Measurements from ENCODE around the gene ZNF230. TPM values are rescaled to one million over a fixed set of nuclear protein-coding genes. Genes with fewer than 3 reads are reported as not detected.
A peak's percentile ranks its signal among the peaks of the same experiment; 100 is the strongest.

The ZNF230 gene
- total RNA-seq, 1 donor from 2014 or later = 15.0 TPM

DNA sequence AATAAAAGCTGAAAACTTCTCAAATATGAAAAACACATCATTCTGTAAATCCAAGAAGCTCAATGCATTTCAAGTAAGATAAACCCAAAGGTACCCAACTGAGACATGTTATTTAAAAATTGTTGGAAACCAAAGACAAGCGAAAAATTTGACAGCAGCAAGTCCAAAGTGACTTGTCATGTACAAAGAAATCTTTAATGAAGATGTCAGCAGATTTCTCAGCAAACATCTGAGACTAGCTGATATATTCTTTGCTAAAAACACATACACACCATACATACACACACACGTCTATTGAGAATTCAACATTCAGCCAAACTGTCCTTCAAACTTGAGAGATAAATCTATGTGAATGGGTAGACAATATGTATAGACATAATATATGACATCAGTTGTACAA, 16.7 kb downstream of the ZNF230 start:
- no peak overlapping the region for H3K4me3 Mint-ChIP-seq
- POLR2A ChIA-PET = no interaction called here
- no peak for ATAC-seq (ENCODE audit: low read depth)

DNA sequence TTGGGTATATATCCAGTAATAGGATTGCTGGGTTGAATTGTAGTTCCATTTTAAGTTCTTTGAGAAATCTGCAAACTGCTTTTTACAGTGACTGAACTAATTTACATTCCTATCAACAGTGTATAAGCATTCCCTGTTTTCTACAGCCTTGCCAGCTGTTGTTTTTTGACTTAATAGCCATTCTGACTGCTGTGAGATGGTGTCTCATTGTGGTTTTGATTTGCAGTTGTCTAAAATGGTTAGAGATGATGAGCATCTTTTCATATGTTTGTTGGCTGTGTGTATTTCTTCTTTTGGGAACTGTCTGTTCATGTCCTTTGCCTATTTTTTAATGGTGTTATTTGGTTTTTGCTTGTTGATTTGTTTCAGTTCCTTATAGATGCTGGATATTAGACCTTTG, 18.5 kb downstream of the ZNF230 start:
- ATAC-seq (ENCODE audit: low read depth) = no peak
- CTCF ChIA-PET = no interaction called here
- TF ChIP-seq, protein P1, sequence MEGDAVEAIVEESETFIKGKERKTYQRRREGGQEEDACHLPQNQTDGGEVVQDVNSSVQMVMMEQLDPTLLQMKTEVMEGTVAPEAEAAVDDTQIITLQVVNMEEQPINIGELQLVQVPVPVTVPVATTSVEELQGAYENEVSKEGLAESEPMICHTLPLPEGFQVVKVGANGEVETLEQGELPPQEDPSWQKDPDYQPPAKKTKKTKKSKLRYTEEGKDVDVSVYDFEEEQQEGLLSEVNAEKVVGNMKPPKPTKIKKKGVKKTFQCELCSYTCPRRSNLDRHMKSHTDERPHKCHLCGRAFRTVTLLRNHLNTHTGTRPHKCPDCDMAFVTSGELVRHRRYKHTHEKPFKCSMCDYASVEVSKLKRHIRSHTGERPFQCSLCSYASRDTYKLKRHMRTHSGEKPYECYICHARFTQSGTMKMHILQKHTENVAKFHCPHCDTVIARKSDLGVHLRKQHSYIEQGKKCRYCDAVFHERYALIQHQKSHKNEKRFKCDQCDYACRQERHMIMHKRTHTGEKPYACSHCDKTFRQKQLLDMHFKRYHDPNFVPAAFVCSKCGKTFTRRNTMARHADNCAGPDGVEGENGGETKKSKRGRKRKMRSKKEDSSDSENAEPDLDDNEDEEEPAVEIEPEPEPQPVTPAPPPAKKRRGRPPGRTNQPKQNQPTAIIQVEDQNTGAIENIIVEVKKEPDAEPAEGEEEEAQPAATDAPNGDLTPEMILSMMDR (IDR thresholded peaks at IDR 0.05) = no peak
- POLR2A ChIA-PET = no interaction called here
- Mint-ChIP-seq H3K9me3 (peaks cover 41% of the 10 kb centered on the region), H3K27ac (no peak overlapping the region), H3K4me3 (no peak overlapping the region), H3K4me1 (peaks cover 17% of the 10 kb centered on the region), H3K27me3 (peaks cover 19% of the 10 kb centered on the region), H3K36me3 (ENCODE audit: low read depth) (peaks cover 11% of the 10 kb centered on the region)
- intact Hi-C loops (cut with micrococcal nuclease) = no loop called here
- no peak for DNase-seq

More for the DNA sequence above, 16.7 kb downstream of the ZNF230 start:
- TF ChIP-seq, protein P1 (IDR thresholded peaks at IDR 0.05) = no peak
- H3K27ac Mint-ChIP-seq = no peak overlapping the region
- DNase-seq = no peak
- peaks cover 2% of the 10 kb centered on the region for H3K36me3 Mint-ChIP-seq (ENCODE audit: low read depth)
- H3K9me3 Mint-ChIP-seq = peaks cover 46% of the 10 kb centered on the region
- no peaks in the 10 kb centered on the region for H3K4me1 Mint-ChIP-seq
- peaks cover 19% of the 10 kb centered on the region for H3K27me3 Mint-ChIP-seq
- intact Hi-C loops (cut with micrococcal nuclease) = no loop called here
- CTCF ChIA-PET = no interaction called here

DNA sequence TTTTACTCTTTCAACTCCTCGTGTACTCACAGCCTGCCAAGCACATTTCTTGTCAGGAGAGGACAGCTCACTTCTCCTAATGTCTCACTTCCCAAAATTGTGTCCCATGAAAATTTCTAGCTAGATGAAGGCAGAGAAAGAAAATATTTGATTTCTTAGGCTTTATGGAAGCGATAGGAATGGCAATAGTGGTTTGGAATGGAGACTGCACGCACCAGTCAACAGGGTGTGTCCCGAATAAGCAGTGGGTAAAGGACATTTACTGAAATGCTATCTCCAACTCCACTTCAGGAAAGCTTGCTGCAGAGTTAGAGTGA, 22.1 kb downstream of the ZNF230 start:
- Mint-ChIP-seq H3K4me1 (peaks cover 18% of the 10 kb centered on the region), H3K9me3 (peaks cover 41% of the 10 kb centered on the region), H3K4me3 (peak overlapping the region; percentile 98), H3K27ac (peak overlapping the region; percentile 85), H3K36me3 (ENCODE audit: low read depth) (peaks cover 44% of the 10 kb centered on the region), H3K27me3 (peaks cover 11% of the 10 kb centered on the region)
- TF ChIP-seq, protein P1 (IDR thresholded peaks at IDR 0.05) = no peak
- ATAC-seq (ENCODE audit: low read depth) (no peak), DNase-seq (no peak)
- intact Hi-C loops (cut with micrococcal nuclease) = loop anchor here (1.0 to 2.0 kb wide), 4 partner anchors 22 to 182 kb away; partner anchors contain the start of genes ZNF224, ZNF230 and ZNF284
- CTCF ChIA-PET = no interaction called here
- POLR2A ChIA-PET = interaction anchor here (0.8 kb wide), 1 partner anchor 90 kb away, joined by 4 read pairs; the partner anchor contains the start of gene ZNF45

DNA sequence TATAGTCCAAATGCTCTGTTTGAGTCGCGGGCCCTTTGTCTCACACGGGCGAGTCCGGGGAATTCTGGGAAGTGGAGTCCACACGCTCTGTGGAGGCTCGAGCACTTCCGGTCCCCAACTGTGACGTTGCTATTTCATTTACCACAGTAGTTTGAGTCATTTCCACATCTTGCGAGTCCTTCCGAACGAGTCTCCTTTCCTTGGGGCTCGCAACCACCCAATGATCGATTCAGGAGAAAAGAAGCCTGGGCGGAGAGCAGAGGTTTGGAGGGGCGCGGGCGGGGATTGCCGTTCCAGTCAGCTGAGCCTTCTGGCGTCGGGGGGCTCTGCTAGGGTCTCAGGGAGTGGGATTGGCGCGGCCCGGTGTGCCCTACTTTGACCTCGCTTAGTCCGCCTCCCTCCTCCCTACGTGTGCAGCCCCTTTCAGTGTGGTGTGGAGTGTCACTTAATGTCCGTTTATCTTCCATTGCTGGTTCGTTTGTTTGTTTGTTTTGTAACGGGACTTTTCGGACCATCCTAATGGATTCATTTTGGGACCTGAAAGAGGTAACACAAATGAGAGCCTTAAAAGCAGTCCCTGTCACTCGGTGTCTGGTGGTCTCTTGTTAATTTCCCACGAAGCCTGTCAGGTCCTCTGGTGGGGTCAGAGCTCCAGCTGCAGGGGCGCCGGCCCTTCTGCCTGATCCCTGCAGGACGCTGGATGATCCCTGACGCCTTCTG, 22.6 kb downstream of the ZNF230 start, which contains the start of gene ZNF222:
Gene ZNF222 (plus strand): TSS at position 163 of the 720 bp plus-strand sequence. CDS start 58 bp downstream, at position 221.
- Mint-ChIP-seq H3K9me3 (peaks cover 39% of the 10 kb centered on the region), H3K36me3 (ENCODE audit: low read depth) (peaks cover 49% of the 10 kb centered on the region), H3K27me3 (peaks cover 6% of the 10 kb centered on the region), H3K27ac (peak within 1 kb of the TSS; percentile 85), H3K4me3 (peak within 1 kb of the TSS; percentile 98), H3K4me1 (peaks cover 18% of the 10 kb centered on the region)
- peak; percentile 99 for ATAC-seq (ENCODE audit: low read depth)
- ChIA-PET POLR2A (interaction anchor here (0.8 kb wide), 2 partner anchors 88 to 90 kb away, joined by 4 to 5 read pairs; partner anchors contain the start of genes ZNF225 and ZNF45), CTCF (no interaction called here)
- peak; percentile 57 for DNase-seq
- intact Hi-C loops (cut with micrococcal nuclease) = loop anchor here (1.0 to 2.0 kb wide), 4 partner anchors 23 to 182 kb away; partner anchors contain the start of genes ZNF224, ZNF230 and ZNF284
- TF ChIP-seq, protein P1 (IDR thresholded peaks at IDR 0.05) = no peak

DNA sequence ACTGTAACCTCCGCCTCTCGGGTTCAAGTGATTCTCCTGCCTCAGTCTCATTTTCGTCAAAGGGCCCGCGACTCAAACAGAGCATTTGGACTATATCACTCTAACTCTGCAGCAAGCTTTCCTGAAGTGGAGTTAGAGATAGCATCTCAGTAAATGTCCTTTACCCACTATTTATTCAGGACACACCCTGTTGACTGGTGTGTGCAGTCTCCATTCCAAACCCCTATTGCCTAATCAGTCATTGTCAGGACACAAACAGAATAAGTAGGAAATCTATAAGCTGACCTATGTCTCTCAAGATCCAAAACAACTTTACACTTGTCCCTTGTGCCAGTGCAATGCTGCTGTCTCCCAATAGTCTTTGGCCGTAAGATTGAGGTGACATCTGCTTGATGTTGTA, 23.9 kb downstream of the ZNF230 start:
- Mint-ChIP-seq H3K27ac (no peak overlapping the region), H3K4me1 (peaks cover 18% of the 10 kb centered on the region), H3K36me3 (ENCODE audit: low read depth) (peaks cover 60% of the 10 kb centered on the region), H3K27me3 (peaks cover 3% of the 10 kb centered on the region), H3K9me3 (peaks cover 35% of the 10 kb centered on the region), H3K4me3 (no peak overlapping the region)
- ATAC-seq (ENCODE audit: low read depth) (no peak), DNase-seq (no peak)
- intact Hi-C loops (cut with micrococcal nuclease) = no loop called here
- TF ChIP-seq, protein P1 (IDR thresholded peaks at IDR 0.05) = no peak
- CTCF ChIA-PET = no interaction called here
- POLR2A ChIA-PET = interaction anchor here (0.8 kb wide), 1 partner anchor 186 kb away, joined by 4 read pairs; the partner anchor contains the start of gene ZNF227

Measured in activated B cell treated with CpG ODN at 0.5 μM for 24 hours (primary cell).